HG03565 (cell line): Measurements from ENCODE around the gene SARS1.

ENCODE experiments used
- ATAC-seq: cut with Tn5 transposase; IDR thresholded peaks from one replicate; pipeline ENCODE4 v1.9.1; 2021; ENCODE audit warnings: mild to moderate bottlenecking, moderate library complexity; ENCODE audit not compliant: unreplicated experiment

The SARS1 gene

GRCh38 chr1:109225308-109225707, 11.6 kb downstream of the SARS1 start:
- no peak for ATAC-seq

GRCh38 chr1:109225711-109226445, 12.2 kb downstream of the SARS1 start:
- ATAC-seq = no peak

GRCh38 chr1:109228167-109228566, 14.4 kb downstream of the SARS1 start:
- ATAC-seq = no peak

GRCh38 chr1:109229531-109230127, 15.9 kb downstream of the SARS1 start:
- no peak for ATAC-seq

- no peak for ATAC-seq
Measured at GRCh38 chr1:109231066-109231465, 17.3 kb downstream of the SARS1 start.

- ATAC-seq = no peak
Measured at GRCh38 chr1:109235137-109235536, 21.4 kb downstream of the SARS1 start.

- ATAC-seq = no peak
Measured at GRCh38 chr1:109237512-109237911, 23.8 kb downstream of the SARS1 start.

GRCh38 chr1:109238382-109238781, 24.7 kb downstream of the SARS1 start:
- no peak for ATAC-seq

- ATAC-seq = no peak
Measured at GRCh38 chr1:109239047-109239408, 25.3 kb downstream of the SARS1 start.

GRCh38 chr1:109239409-109240068, 25.8 kb downstream of the SARS1 start:
- peak; percentile 70 for ATAC-seq

- no peak for ATAC-seq
Measured at GRCh38 chr1:109240158-109241152, 26.7 kb downstream of the SARS1 start.

GRCh38 chr1:109241344-109241743, 27.6 kb downstream of the SARS1 start:
- no peak for ATAC-seq

- ATAC-seq = no peak
Measured at GRCh38 chr1:109241841-109242345, 28.2 kb downstream of the SARS1 start.

- no peak for ATAC-seq
Measured at GRCh38 chr1:109242387-109242786, 28.7 kb downstream of the SARS1 start.

- no peak for ATAC-seq
Measured at GRCh38 chr1:109243221-109243620, 29.5 kb downstream of the SARS1 start.

- ATAC-seq = no peak
Measured at GRCh38 chr1:109243860-109244552, 30.3 kb downstream of the SARS1 start.

GRCh38 chr1:109246141-109246551, 32.4 kb downstream of the SARS1 start:
- ATAC-seq = no peak

- ATAC-seq = no peak
Measured at GRCh38 chr1:109247401-109248365, 34.0 kb downstream of the SARS1 start.

GRCh38 chr1:109248444-109248796, 34.7 kb downstream of the SARS1 start:
- no peak for ATAC-seq
